GM10847 (cell line): ENCODE measurements around the gene BLOC1S5.

ENCODE experiments used
- POLR2A ChIP-seq: IDR thresholded peaks from 2 replicates; pipeline ENCODE4 v1.6.1; 2011; ENCODE audit not compliant: insufficient read length; ENCODE audit errors: extremely low read depth

The BLOC1S5 gene

GRCh38 chr6:8029243-8029870 lies 34.8 kb downstream of the BLOC1S5 start:
- TF ChIP-seq POLR2A, result no peak

- TF ChIP-seq POLR2A, result no peak
These were observed 36.1 kb downstream of the BLOC1S5 start for GRCh38 chr6:8027965-8028651.

GRCh38 chr6:8026800-8027199 lies 37.4 kb downstream of the BLOC1S5 start:
- TF ChIP-seq POLR2A, result no peak

- no peak for TF ChIP-seq POLR2A
These were observed 39.0 kb downstream of the BLOC1S5 start for GRCh38 chr6:8025191-8025590.

- TF ChIP-seq POLR2A, result no peak
These were observed 40.6 kb downstream of the BLOC1S5 start for GRCh38 chr6:8023638-8024037.

GRCh38 chr6:8020083-8020482 lies 44.1 kb downstream of the BLOC1S5 start:
- TF ChIP-seq POLR2A, result no peak

- TF ChIP-seq POLR2A, result no peak
These were observed 46.5 kb downstream of the BLOC1S5 start for GRCh38 chr6:8017705-8018104.

- TF ChIP-seq POLR2A, result no peak
These were observed 46.9 kb downstream of the BLOC1S5 start for GRCh38 chr6:8017276-8017701.

GRCh38 chr6:8014947-8015346 lies 49.2 kb downstream of the BLOC1S5 start:
- TF ChIP-seq POLR2A, result no peak

GRCh38 chr6:8013763-8014162 lies 50.4 kb downstream of the BLOC1S5 start:
- TF ChIP-seq POLR2A, result no peak

GRCh38 chr6:8006208-8006607 lies 58.0 kb downstream of the BLOC1S5 start:
- TF ChIP-seq POLR2A, result no peak

GRCh38 chr6:8005136-8005535 lies 59.1 kb downstream of the BLOC1S5 start:
- no peak for TF ChIP-seq POLR2A

- no peak for TF ChIP-seq POLR2A
These were observed 63.6 kb downstream of the BLOC1S5 start for GRCh38 chr6:8000636-8001035.

GRCh38 chr6:8000188-8000596 lies 64.0 kb downstream of the BLOC1S5 start:
- no peak for TF ChIP-seq POLR2A

- no peak for TF ChIP-seq POLR2A
These were observed 65.0 kb downstream of the BLOC1S5 start for GRCh38 chr6:7999201-7999600.

GRCh38 chr6:7998103-7998725 lies 66.0 kb downstream of the BLOC1S5 start:
- no peak for TF ChIP-seq POLR2A
